ENCODE measurements around the gene COL5A1.
"Not testable (repeated sequence)": the region's sequence is repeated elsewhere in the genome, so short reads cannot be mapped to it uniquely, and the experiment has no call there.

The COL5A1 gene

GRCh38 chr9:134712243-134712642 lies 70.6 kb downstream of the COL5A1 start:
- FAIRE-seq, result no peak

- no peak for FAIRE-seq
Observed at GRCh38 chr9:134712926-134713325, 71.3 kb downstream of the COL5A1 start.

- FAIRE-seq, result not testable (repeated sequence)
Observed at GRCh38 chr9:134715536-134715935, 73.9 kb downstream of the COL5A1 start.

GRCh38 chr9:134716067-134716466 lies 74.5 kb downstream of the COL5A1 start:
- no peak for FAIRE-seq

GRCh38 chr9:134717056-134717455 lies 75.5 kb downstream of the COL5A1 start:
- FAIRE-seq, result no peak

- FAIRE-seq, result no peak
Observed at GRCh38 chr9:134717924-134718645, 76.5 kb downstream of the COL5A1 start.

- FAIRE-seq, result no peak
Observed at GRCh38 chr9:134719331-134719730, 77.7 kb downstream of the COL5A1 start.

GRCh38 chr9:134720136-134720753 lies 78.6 kb downstream of the COL5A1 start:
- FAIRE-seq, result no peak

- FAIRE-seq, result no peak
Observed at GRCh38 chr9:134720796-134721195, 79.2 kb downstream of the COL5A1 start.

GRCh38 chr9:134721344-134721743 lies 79.7 kb downstream of the COL5A1 start:
- no peak for FAIRE-seq

GRCh38 chr9:134722120-134722701 lies 80.6 kb downstream of the COL5A1 start:
- FAIRE-seq, result no peak

GRCh38 chr9:134723037-134723436 lies 81.4 kb downstream of the COL5A1 start:
- no peak for FAIRE-seq

GRCh38 chr9:134723491-134724190 lies 82.0 kb downstream of the COL5A1 start:
- FAIRE-seq, result no peak

GRCh38 chr9:134724202-134724911 lies 82.8 kb downstream of the COL5A1 start:
- no peak for FAIRE-seq

- no peak for FAIRE-seq
Observed at GRCh38 chr9:134724912-134725604, 83.5 kb downstream of the COL5A1 start.

GRCh38 chr9:134725605-134725940 lies 84.0 kb downstream of the COL5A1 start:
- no peak for FAIRE-seq

- no peak for FAIRE-seq
Observed at GRCh38 chr9:134726026-134726721, 84.6 kb downstream of the COL5A1 start.

GRCh38 chr9:134726722-134727034 lies 85.1 kb downstream of the COL5A1 start:
- FAIRE-seq, result no peak

GRCh38 chr9:134728021-134728795 lies 86.6 kb downstream of the COL5A1 start:
- no peak for FAIRE-seq

GRCh38 chr9:134728801-134729495 lies 87.3 kb downstream of the COL5A1 start:
- no peak for FAIRE-seq
